GM12864 (cell line): ENCODE results near the gene SOX6.

Source experiments
- DNase-seq: peaks from one replicate; pipeline ENCODE4 v3.0.0-alpha.2; 2011; ENCODE audit warnings: low read depth
- H3K4me3 ChIP-seq: 2 replicates; pipeline ENCODE4 v1.5.1; 2011; ENCODE audit warnings: mild to moderate bottlenecking, low read depth, low read length, control low read depth
- CTCF ChIP-seq: IDR thresholded peaks from 2 replicates; pipeline ENCODE4 v1.5.1; 2011; ENCODE audit warnings: low read depth, mild to moderate bottlenecking, moderate library complexity, low read length, control low read depth, inconsistent platforms; ENCODE audit errors: missing control alignments

Gene SOX6

GRCh38 chr11:16027621-16028020 is 328.7 kb downstream of the SOX6 start:
- TF ChIP-seq CTCF, result no peak
- no peak overlapping the region for H3K4me3 ChIP-seq

GRCh38 chr11:16026849-16027248 is 329.5 kb downstream of the SOX6 start:
- TF ChIP-seq CTCF, result no peak
- H3K4me3 ChIP-seq, result no peak overlapping the region
- DNase-seq, result no peak

More at GRCh38 chr11:16027621-16028020, 328.7 kb downstream of the SOX6 start:
- DNase-seq, result no peak

DNA sequence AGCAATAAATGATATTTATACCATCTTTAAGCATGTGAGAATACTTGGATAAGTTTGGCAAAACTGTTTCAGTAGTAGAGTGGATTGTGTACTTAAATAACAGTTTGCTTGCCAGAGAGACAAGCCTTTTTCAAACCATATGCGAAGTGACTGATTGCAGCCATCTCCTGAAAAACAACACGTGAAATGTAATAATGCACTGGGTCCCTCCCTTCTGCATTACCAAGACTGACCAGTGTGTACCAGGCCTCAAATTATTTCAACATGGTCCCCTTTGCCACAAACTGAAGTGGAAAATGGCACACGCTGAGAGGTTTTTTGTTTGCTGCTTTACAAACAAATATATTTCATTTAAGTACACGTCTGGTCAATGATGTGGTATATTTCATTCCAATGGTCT is 337.4 kb downstream of the SOX6 start:
- no peak overlapping the region for H3K4me3 ChIP-seq
- TF ChIP-seq CTCF, result no peak
- DNase-seq, result no peak

DNA sequence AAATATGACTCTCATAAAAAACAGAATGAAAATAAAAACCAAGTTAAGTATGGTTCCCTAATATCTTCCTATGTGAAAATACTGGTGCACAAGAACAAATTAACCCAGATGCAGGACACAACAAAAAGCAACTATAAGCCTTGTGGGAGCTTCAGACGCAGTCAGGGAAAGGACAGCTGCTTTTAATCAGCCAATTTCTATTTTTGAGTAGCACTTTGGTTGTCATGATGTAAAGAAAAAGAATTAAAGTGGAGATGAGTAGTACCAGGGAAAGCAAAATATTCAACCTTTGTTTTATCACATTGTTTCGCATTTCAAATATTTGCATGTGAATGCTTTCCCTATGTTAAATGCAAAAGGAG is 339.9 kb downstream of the SOX6 start:
- H3K4me3 ChIP-seq, result no peak overlapping the region
- TF ChIP-seq CTCF, result no peak
- DNase-seq, result no peak

DNA sequence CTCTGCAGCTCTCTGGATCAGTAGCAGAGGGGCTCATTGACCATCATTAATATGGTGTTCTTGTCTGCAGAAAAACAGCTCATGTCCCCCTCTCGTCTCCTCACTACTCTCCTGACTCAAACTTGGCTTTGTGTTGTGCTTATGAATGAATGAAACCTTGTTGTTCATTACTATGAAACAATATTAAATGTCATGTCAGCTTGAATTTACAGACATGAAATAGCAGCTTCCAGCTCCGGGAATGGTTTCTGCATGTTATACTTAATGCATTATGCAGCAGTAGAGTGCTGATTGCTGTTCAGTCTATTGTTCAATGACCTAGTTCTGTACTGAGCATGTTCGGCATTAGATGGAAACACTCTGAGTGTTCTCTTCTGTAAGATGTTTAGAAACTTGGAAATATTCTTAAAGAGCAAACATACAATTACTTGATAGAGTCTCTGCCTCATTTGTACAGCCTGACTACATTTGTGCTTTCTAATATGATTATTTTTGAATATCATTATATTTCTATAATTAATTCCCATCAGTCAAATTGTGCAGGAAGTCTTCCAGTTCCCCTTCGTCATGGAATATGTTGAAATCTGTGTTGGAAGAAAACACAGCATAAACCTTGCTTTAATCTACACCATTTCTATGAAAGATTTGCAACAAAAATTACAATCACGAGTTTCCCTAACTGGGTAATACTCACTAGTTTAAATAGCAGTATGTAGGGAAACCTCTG is 340.4 kb downstream of the SOX6 start:
- TF ChIP-seq CTCF, result no peak
- no peak for DNase-seq
- H3K4me3 ChIP-seq, result no peak overlapping the region

DNA sequence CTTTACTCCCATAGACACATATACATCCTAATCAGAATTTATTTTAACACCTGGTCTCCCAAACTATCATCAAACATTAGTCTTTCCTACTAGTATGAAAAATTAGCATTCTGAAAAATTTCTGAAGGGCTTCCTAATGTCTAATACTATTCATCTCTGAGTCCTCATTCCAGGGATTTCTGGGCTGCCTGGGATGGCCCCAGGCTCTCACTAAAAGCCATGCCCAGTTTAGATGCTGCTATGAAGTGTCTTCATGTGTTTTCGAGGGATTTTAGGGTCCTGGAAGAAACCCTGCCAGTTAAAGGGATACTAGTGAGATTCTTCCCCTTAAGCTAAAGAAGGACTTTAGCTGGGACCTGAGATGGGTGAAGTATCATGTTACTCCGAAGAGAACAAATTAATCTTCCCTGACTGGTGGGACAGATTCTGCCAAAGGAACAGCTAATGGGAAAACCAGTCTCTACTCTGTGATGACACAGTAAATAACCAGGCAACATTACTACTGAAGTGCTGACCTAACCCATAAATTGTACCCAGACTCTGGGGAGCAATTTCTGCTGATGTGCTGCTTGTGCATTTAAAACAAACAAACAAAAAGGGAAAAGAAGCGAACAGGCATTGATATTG is 342.6 kb downstream of the SOX6 start:
- no peak overlapping the region for H3K4me3 ChIP-seq
- no peak for DNase-seq
- no peak for TF ChIP-seq CTCF

DNA sequence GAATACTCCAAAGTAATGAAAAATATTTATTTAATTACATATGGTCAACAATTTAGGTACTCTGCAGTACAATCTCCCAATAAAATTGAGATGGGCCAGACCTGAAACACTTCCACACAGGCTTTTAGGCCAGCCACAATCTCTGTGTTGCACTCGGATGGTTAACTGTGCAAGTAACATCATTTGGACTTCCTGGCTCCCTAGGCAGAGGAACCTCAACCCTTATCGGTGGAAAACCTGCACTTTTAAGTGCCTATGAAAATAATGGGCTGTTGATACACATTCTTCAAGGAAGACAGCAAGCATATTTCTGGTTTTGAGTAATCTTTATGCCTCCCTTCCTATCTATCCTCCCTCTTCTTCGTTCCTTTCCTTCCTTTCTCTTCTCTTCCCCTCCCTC is 343.1 kb downstream of the SOX6 start:
- DNase-seq, result no peak
- no peak for TF ChIP-seq CTCF
- no peak overlapping the region for H3K4me3 ChIP-seq
